ENCODE data around the gene ATP6V1F.
A peak's percentile ranks its signal among the peaks of the same experiment; 100 is the strongest.

Gene ATP6V1F

DNA sequence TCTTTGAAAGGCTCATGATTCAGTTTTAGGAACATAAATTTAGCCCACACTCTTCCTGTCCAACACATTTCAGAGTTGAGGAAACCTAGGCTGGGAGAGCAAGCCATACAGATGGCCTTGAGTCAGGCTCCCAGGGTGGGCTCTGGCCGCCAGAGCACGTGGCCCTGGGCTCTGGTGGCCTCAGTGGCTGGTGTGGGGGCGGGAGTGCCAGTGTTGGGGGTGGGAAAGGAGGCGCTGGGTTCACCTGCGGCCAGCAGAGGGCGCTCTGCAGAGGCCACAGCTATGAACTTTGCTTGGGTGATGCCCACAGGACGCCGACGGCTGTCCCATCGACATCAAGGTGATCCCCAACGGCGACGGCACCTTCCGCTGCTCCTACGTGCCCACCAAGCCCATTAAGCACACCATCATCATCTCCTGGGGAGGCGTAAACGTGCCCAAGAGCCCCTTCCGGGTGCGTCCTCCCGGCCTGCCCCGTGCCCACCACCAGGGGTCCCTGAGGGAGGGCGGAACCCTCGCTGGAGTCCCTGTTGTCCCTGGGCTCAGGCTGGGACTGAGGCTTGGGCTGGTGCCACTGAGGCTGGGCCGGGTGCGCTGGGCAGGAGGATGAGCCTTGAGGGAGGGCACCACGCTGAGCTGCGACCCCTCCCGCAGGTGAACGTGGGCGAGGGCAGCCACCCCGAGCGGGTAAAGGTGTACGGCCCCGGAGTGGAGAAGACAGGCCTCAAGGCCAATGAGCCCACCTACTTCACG lies 20.6 kb upstream of the ATP6V1F start:
- ChIA-PET CTCF (interaction anchor here (0.6 to 2.7 kb wide), 6 partner anchors 10 to 85 kb away, joined by 3 to 15 read pairs (median 4); partner anchors contain the start of gene ATP6V1F), POLR2A (no interaction called here)
- TF ChIP-seq SUZ12 (IDR thresholded peaks at IDR 0.05), result no peak
- 0 out of 2 replicates have a peak, but pooled peaks have one; percentile 55 for TF ChIP-seq L3MBTL2 (conservative IDR thresholded peaks at IDR 0.05)
- DNase-seq (ENCODE audit: extremely low spot score), result peak; percentile 83

DNA sequence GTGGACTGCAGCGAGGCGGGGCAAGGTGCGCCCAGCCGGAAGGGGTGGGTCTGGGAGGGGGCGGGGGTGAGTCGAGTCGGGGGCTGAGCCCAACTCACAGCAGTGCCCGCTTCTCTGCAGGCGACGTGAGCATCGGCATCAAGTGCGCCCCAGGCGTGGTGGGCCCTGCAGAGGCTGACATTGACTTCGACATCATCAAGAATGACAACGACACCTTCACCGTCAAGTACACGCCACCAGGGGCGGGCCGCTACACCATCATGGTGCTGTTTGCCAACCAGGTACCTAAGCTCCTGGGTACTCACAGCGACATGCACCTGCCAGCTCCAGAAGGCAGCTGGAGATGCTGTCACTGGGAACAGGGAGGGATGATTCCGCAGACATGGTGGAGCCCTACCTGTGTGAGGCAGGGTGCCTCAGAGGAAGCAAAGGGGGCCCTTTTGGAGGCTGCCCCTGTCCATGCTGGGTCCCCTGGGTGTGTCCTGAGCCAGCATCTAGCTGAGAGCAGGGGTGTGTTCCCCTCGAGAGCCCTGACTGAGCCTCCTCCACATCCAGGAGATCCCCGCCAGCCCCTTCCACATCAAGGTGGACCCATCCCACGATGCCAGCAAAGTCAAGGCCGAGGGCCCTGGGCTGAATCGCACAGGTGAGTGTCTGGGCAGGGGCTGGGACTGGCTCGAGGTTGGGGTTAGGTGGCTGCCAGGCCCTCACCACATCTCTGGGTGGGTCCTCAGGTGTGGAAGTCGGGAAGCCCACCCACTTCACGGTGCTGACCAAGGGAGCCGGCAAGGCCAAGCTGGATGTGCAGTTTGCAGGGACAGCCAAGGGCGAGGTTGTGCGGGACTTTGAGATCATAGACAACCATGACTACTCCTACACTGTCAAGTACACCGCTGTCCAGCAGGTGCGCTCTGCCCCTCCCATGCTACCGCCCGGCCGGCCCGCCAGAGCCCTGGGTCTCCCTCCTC lies 19.7 kb upstream of the ATP6V1F start:
- POLR2A ChIA-PET, result no interaction called here
- no peak for DNase-seq (ENCODE audit: extremely low spot score)
- TF ChIP-seq NFRKB (IDR thresholded peaks at IDR 0.05), result no peak
- TF ChIP-seq ELF4 (IDR thresholded peaks at IDR 0.05), result no peak
- no peak for TF ChIP-seq TARDBP (IDR thresholded peaks at IDR 0.05)
- no peak for TF ChIP-seq FOXM1 (IDR thresholded peaks at IDR 0.05; ENCODE audit: borderline replicate concordance)
- TF ChIP-seq L3MBTL2 (conservative IDR thresholded peaks at IDR 0.05), result no peak
- no peak for TF ChIP-seq HDGF (IDR thresholded peaks at IDR 0.05; ENCODE audit: borderline replicate concordance)
- TF ChIP-seq, protein P1, sequence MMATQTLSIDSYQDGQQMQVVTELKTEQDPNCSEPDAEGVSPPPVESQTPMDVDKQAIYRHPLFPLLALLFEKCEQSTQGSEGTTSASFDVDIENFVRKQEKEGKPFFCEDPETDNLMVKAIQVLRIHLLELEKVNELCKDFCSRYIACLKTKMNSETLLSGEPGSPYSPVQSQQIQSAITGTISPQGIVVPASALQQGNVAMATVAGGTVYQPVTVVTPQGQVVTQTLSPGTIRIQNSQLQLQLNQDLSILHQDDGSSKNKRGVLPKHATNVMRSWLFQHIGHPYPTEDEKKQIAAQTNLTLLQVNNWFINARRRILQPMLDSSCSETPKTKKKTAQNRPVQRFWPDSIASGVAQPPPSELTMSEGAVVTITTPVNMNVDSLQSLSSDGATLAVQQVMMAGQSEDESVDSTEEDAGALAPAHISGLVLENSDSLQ (IDR thresholded peaks at IDR 0.05), result no peak
- no peak for TF ChIP-seq LEF1 (IDR thresholded peaks at IDR 0.05; ENCODE audit: borderline replicate concordance)
- TF ChIP-seq FOXA1 (IDR thresholded peaks at IDR 0.05), result no peak
- CTCF ChIA-PET, result interaction anchor here (1.0 to 2.7 kb wide), 4 partner anchors 11 to 86 kb away, joined by 3 to 15 read pairs (median 5); partner anchors contain the start of gene ATP6V1F

DNA sequence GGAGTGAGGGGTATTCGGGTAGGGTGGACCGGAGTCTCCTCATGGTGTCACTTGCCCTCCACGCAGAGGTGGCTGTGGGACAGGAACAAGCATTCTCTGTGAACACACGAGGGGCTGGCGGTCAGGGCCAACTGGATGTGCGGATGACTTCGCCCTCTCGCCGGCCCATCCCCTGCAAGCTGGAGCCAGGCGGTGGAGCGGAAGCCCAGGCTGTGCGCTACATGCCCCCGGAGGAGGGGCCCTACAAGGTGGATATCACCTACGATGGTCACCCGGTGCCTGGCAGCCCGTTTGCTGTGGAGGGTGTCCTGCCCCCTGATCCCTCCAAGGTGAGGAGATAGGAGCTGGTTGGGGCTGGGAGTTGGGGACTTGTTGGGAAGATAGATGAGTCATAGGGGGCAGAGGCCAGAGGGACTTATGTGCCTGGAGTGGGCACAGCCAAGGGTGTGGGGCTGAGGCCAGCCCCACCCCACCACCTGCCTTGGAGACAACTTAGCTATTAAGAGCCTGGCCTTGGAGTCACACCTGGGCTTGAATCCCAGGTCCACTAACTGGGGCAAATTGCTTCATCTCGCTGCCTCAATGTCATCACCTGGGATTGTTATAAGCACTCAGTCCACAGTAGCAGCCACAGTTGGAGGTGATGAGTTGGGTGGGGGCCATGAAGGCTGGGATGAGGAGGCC lies 18.6 kb upstream of the ATP6V1F start:
- POLR2A ChIA-PET, result interaction anchor here (0.7 to 1.1 kb wide), 2 partner anchors 16 to 19 kb away, joined by 3 read pairs; partner anchors contain the start of gene ATP6V1F
- CTCF ChIA-PET, result interaction anchor here (1.0 kb wide), 1 partner anchor 30 kb away, joined by 3 read pairs; no protein-coding TSS in a partner anchor
- TF ChIP-seq NFRKB (IDR thresholded peaks at IDR 0.05) (no peak), L3MBTL2 (conservative IDR thresholded peaks at IDR 0.05) (no peak), ELF4 (IDR thresholded peaks at IDR 0.05) (no peak), LEF1 (IDR thresholded peaks at IDR 0.05; ENCODE audit: borderline replicate concordance) (no peak), CTBP1 (IDR thresholded peaks at IDR 0.05; ENCODE audit: borderline replicate concordance) (no peak), BHLHE40 (IDR thresholded peaks at IDR 0.05; ENCODE audit: borderline replicate concordance) (no peak), TARDBP (IDR thresholded peaks at IDR 0.05) (no peak), SP1 (IDR thresholded peaks at IDR 0.05) (no peak), FOXA1 (IDR thresholded peaks at IDR 0.05) (no peak), ZNF384 (IDR thresholded peaks at IDR 0.05) (no peak), ARNT (IDR thresholded peaks at IDR 0.05) (no peak), HDGF (IDR thresholded peaks at IDR 0.05; ENCODE audit: borderline replicate concordance) (no peak)
- no peak for DNase-seq (ENCODE audit: extremely low spot score)

DNA sequence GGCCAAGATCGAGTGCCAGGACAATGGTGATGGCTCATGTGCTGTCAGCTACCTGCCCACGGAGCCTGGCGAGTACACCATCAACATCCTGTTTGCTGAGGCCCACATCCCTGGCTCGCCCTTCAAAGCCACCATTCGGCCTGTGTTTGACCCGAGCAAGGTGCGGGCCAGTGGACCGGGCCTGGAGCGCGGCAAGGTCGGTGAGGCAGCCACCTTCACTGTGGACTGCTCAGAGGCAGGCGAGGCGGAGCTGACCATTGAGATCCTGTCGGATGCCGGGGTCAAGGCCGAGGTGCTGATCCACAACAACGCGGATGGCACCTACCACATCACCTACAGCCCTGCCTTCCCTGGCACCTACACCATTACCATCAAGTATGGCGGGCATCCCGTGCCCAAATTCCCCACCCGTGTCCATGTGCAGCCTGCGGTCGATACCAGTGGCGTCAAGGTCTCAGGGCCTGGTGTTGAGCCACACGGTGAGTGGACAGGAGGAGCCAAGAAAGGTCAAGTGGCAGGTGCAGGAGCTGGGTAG lies 17.8 kb upstream of the ATP6V1F start:
- POLR2A ChIA-PET, result interaction anchor here (0.7 to 1.1 kb wide), 3 partner anchors 14 to 18 kb away, joined by 3 read pairs; partner anchors contain the start of gene ATP6V1F
- CTCF ChIA-PET, result interaction anchor here (1.0 kb wide), 1 partner anchor 29 kb away, joined by 3 read pairs; no protein-coding TSS in a partner anchor
- DNase-seq (ENCODE audit: extremely low spot score), result no peak
- no peak for TF ChIP-seq SUZ12 (IDR thresholded peaks at IDR 0.05)
- TF ChIP-seq, protein P1 (IDR thresholded peaks at IDR 0.05), result no peak
- TF ChIP-seq TARDBP (IDR thresholded peaks at IDR 0.05), result no peak
- no peak for TF ChIP-seq ELF4 (IDR thresholded peaks at IDR 0.05)
- TF ChIP-seq FOXA1 (IDR thresholded peaks at IDR 0.05), result no peak
- no peak for TF ChIP-seq FOXK2 (IDR thresholded peaks at IDR 0.05)
- TF ChIP-seq FOXM1 (IDR thresholded peaks at IDR 0.05; ENCODE audit: borderline replicate concordance), result no peak
- no peak for TF ChIP-seq CTBP1 (IDR thresholded peaks at IDR 0.05; ENCODE audit: borderline replicate concordance)
- TF ChIP-seq ZNF384 (IDR thresholded peaks at IDR 0.05), result no peak
- no peak for TF ChIP-seq L3MBTL2 (conservative IDR thresholded peaks at IDR 0.05)
- no peak for TF ChIP-seq HDGF (IDR thresholded peaks at IDR 0.05; ENCODE audit: borderline replicate concordance)
- TF ChIP-seq NFRKB (IDR thresholded peaks at IDR 0.05), result no peak
- TF ChIP-seq SP1 (IDR thresholded peaks at IDR 0.05), result no peak

DNA sequence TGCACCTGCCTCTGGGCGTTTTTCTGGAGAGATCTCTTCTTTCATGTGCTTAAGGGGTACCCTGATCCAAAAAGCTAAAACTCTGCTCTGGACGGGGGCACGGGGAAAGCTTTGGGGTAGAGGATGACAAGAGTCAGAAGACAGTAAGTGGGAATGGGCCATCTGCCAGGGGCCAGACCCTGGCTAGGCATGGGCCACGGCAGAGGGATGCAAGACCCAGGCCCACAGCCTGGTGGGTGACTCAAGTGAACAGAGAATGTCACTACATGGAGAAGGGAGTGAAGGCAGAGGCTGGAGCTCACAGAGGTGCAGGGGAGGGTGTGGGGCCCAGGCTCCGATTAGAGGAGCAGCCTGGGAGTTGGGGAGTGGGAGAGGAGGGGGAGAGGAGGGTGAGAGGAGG lies 17.2 kb upstream of the ATP6V1F start:
- TF ChIP-seq HDGF (IDR thresholded peaks at IDR 0.05; ENCODE audit: borderline replicate concordance) (no peak), ELF4 (IDR thresholded peaks at IDR 0.05) (no peak), SUZ12 (IDR thresholded peaks at IDR 0.05) (no peak)
- ChIA-PET POLR2A (interaction anchor here (0.8 kb wide), 1 partner anchor 15 kb away, joined by 3 read pairs; no protein-coding TSS in a partner anchor), CTCF (no interaction called here)
- no peak for DNase-seq (ENCODE audit: extremely low spot score)

DNA sequence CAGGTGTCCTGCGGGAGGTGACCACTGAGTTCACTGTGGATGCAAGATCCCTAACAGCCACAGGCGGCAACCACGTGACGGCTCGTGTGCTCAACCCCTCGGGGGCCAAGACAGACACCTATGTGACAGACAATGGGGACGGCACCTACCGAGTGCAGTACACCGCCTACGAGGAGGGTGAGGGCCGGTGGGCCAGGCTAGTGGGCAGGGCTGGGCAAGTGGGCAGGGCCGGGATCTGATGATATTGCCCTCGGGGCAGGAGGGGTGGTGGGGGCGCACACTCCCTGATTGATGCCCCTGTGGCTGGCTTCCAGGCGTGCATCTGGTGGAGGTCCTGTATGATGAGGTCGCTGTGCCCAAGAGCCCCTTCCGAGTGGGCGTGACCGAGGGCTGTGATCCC lies 16.7 kb upstream of the ATP6V1F start:
- no peak for DNase-seq (ENCODE audit: extremely low spot score)
- TF ChIP-seq CTBP1 (IDR thresholded peaks at IDR 0.05; ENCODE audit: borderline replicate concordance) (no peak), FOXK2 (IDR thresholded peaks at IDR 0.05) (no peak), SUZ12 (IDR thresholded peaks at IDR 0.05) (no peak), ARNT (IDR thresholded peaks at IDR 0.05) (no peak), BHLHE40 (IDR thresholded peaks at IDR 0.05; ENCODE audit: borderline replicate concordance) (no peak), SP1 (IDR thresholded peaks at IDR 0.05) (no peak), FOXM1 (IDR thresholded peaks at IDR 0.05; ENCODE audit: borderline replicate concordance) (no peak), L3MBTL2 (conservative IDR thresholded peaks at IDR 0.05) (no peak), NFRKB (IDR thresholded peaks at IDR 0.05) (no peak), LEF1 (IDR thresholded peaks at IDR 0.05; ENCODE audit: borderline replicate concordance) (no peak), ELF4 (IDR thresholded peaks at IDR 0.05) (no peak)
- POLR2A ChIA-PET, result interaction anchor here (1.4 kb wide), 1 partner anchor 17 kb away, joined by 4 read pairs; the partner anchor contains the start of gene ATP6V1F
- CTCF ChIA-PET, result interaction anchor here (1.1 kb wide), 1 partner anchor 38 kb away, joined by 3 read pairs; no protein-coding TSS in a partner anchor
